Left lung (tissue), 10 donors: Measurements from ENCODE around the gene EPHB2. TPM values are rescaled to one million over a fixed set of nuclear protein-coding genes. Genes with fewer than 3 reads are reported as not detected.

Experiments
- ATAC-seq: fragments of 200-7000 bp; cut with Tn5 transposase; one replicate; pipeline ENCODE4 v1.9.1; 2020; ENCODE audit warnings: moderate library complexity
- DNase-seq, 4 donors: peaks; one replicate each; pipeline ENCODE4 v3.0.0-alpha.2; 2013 to 2020
- H3K27ac ChIP-seq, 2 donors: fragments of 200-600 bp; sonication (generic) in 1 of 2; one replicate each; pipeline versions ENCODE4 v1.5.0 to v1.8.0; 2020 to 2021
- H3K27me3 ChIP-seq, 2 donors: fragments of 200-600 bp; sonication (generic) in 1 of 2; one replicate each; pipeline versions ENCODE4 v1.5.0 to v1.8.0; 2020 to 2021
- H3K36me3 ChIP-seq, 2 donors: fragments of 200-600 bp; sonication (generic) in 1 of 2; one replicate each; pipeline versions ENCODE4 v1.5.0 to v1.8.0; 2020 to 2021
- H3K4me1 ChIP-seq, 2 donors: fragments of 200-600 bp; one replicate each; pipeline ENCODE4 v1.8.0; 2021
- H3K4me3 ChIP-seq, 2 donors: fragments of 200-600 bp; sonication (generic) in 1 of 2; one replicate each; pipeline versions ENCODE4 v1.5.0 to v1.8.0; 2020 to 2021; ENCODE audit warnings: mild to moderate bottlenecking in 1 of 2
- H3K9me3 ChIP-seq, 2 donors: fragments of 200-600 bp; sonication (generic) in 1 of 2; one replicate each; pipeline versions ENCODE4 v1.5.0 to v1.8.0; 2020 to 2021
- intact Hi-C, 2 donors: fragments of 100-400 bp; cut with DNase I; formaldehyde crosslinking; loops; one replicate each; pipeline versions ENCODE4 v1.11.2 to v1.14.2; 2022
- polyA plus RNA-seq, 6 donors: library from polyadenylated mRNA; unstranded; fragments of 120-200 nt; gene quantifications; one replicate each; pipeline ENCODE4 v1.2.1, GENCODE V29; 2013; ENCODE audit not compliant: insufficient read length in 6 of 6
- total RNA-seq, 2 donors: library from RNA; stranded (reverse); fragmentation: NEBNext Ultra II Directional; extraction: Animal tissue kit (Norgen Biotek cat#: 25700); gene quantifications; one replicate each; pipeline ENCODE4 v1.2.1, GENCODE V29; 2021
- TF ChIP-seq, protein P1 (sequence below), 2 donors: fragments of 200-600 bp; sonication (generic) in 1 of 2; IDR thresholded peaks; one replicate each; pipeline versions ENCODE4 v1.5.0 to v1.8.0; 2021; ENCODE audit warnings: antibody characterized with exemption in 2 of 2
- donor health status: DM: no; HTN: yes; CAD: no.
- donor health status: DM: no; HTN: no; CAD: no.

EPHB2 gene
- total and polyA plus RNA-seq, 8 donors: 11.3 to 21.0 (median 17.2) TPM

DNA sequence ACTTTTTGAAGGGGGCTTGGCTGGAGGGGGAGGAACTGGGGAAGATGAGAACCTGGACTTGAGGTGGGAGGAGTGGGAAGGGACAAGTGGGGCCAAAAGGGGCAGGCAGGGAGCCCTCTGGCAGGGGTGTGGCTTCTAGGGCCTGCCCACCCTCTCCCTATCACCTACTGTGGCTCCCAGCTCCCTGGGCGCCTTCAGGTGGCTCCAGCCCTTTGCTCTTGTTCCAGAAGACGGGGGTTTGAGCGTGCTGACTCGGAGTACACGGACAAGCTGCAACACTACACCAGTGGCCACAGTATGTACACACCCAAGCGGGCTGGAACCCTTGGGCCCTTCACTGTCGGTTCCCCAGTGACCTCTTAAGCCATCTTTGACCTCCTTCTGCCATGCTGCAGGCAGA, 185.5 kb downstream of the EPHB2 start:
- no peaks in the 10 kb centered on the region for H3K36me3 ChIP-seq
- intact Hi-C loops: no loop called here
- peaks cover 0 to 7% of the 10 kb centered on the region in 2 donors for H3K27me3 ChIP-seq
- H3K4me3 ChIP-seq: no peak overlapping the region
- ATAC-seq (no peak), DNase-seq (no peak)
- TF ChIP-seq, protein P1, sequence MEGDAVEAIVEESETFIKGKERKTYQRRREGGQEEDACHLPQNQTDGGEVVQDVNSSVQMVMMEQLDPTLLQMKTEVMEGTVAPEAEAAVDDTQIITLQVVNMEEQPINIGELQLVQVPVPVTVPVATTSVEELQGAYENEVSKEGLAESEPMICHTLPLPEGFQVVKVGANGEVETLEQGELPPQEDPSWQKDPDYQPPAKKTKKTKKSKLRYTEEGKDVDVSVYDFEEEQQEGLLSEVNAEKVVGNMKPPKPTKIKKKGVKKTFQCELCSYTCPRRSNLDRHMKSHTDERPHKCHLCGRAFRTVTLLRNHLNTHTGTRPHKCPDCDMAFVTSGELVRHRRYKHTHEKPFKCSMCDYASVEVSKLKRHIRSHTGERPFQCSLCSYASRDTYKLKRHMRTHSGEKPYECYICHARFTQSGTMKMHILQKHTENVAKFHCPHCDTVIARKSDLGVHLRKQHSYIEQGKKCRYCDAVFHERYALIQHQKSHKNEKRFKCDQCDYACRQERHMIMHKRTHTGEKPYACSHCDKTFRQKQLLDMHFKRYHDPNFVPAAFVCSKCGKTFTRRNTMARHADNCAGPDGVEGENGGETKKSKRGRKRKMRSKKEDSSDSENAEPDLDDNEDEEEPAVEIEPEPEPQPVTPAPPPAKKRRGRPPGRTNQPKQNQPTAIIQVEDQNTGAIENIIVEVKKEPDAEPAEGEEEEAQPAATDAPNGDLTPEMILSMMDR (IDR thresholded peaks at IDR 0.05): no peak
- no peaks in the 10 kb centered on the region for H3K9me3 ChIP-seq
- H3K4me1 ChIP-seq: no peaks in the 10 kb centered on the region
- H3K27ac ChIP-seq: no peak overlapping the region

DNA sequence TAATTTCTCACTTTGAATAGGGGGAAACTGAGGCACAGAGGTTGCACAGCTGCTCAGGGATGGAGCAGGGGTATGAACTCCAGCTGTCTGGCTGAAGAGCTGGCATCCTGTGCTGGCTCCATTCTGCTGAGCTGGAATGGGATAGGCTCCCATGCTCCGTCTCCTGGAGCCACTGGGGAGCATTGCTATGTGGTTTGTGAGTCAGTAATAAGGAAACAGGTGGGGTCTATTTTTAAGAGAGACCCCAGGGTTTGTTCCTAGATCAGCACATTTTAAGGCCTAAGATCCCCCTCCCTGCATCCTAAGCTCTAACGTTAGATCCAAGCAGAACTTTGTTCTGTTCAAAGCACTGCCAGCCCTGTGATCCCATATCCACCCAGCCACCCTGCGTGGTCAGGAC, 189.8 kb downstream of the EPHB2 start:
- H3K36me3 ChIP-seq: no peaks in the 10 kb centered on the region
- no peaks in the 10 kb centered on the region for H3K9me3 ChIP-seq
- intact Hi-C loops: no loop called here
- ATAC-seq (no peak), DNase-seq (no peak)
- TF ChIP-seq, protein P1 (IDR thresholded peaks at IDR 0.05): no peak
- H3K27ac ChIP-seq: no peak overlapping the region
- H3K4me3 ChIP-seq: no peak overlapping the region
- peaks cover 0 to 16% of the 10 kb centered on the region in 2 donors for H3K27me3 ChIP-seq
- H3K4me1 ChIP-seq: no peaks in the 10 kb centered on the region

DNA sequence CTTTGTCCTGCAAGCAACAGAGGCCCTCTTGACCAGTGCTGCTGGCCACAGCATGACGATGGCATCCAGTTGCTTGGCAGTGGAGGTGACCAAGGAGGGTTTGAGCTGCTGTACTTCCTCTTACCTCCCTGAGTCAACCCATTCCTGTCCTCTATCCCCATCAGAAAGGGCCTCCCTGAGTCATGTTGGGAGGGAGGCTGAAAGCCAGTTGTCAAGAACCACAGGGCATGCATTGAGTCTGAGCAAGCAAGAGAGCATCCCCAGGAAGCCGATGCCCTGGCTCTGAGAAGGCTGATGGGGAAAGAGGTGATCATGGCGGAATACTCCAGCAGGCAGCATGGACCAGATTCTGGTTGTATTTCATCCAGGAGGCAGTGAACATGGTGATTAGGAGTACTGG, 192.5 kb downstream of the EPHB2 start:
- no peak overlapping the region for H3K4me3 ChIP-seq
- DNase-seq: no peak
- no peaks in the 10 kb centered on the region for H3K9me3 ChIP-seq
- no peaks in the 10 kb centered on the region for H3K4me1 ChIP-seq
- no peak for ATAC-seq
- TF ChIP-seq, protein P1 (IDR thresholded peaks at IDR 0.05): no peak
- no peak overlapping the region for H3K27ac ChIP-seq
- H3K36me3 ChIP-seq: no peaks in the 10 kb centered on the region
- intact Hi-C loops: no loop called here
- peaks cover 0 to 16% of the 10 kb centered on the region in 2 donors for H3K27me3 ChIP-seq

DNA sequence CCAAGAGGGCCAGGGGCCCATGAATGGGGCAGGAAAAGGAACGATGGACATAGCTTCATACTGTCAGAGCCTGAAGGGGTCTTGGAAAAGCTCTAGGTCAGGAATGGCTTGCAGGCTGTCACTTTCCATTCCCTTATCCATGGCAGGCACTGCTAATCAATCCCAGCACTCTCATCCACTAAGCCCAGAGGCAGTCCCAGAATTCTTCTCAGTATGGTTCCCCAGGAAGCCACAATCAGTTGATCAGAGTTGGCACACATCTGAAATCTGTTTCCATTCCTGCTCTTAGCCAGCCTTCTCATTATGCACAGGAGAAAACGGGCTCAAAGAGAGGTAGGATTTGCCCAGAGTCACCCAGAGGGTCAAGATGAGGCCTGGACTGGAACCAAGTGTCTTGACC, 196.3 kb downstream of the EPHB2 start:
- no peaks in the 10 kb centered on the region for H3K9me3 ChIP-seq
- H3K27ac ChIP-seq: no peak overlapping the region
- intact Hi-C loops: no loop called here
- peaks cover 0 to 12% of the 10 kb centered on the region in 2 donors for H3K27me3 ChIP-seq
- H3K36me3 ChIP-seq: no peaks in the 10 kb centered on the region
- no peak for DNase-seq
- H3K4me1 ChIP-seq: no peaks in the 10 kb centered on the region
- TF ChIP-seq, protein P1 (IDR thresholded peaks at IDR 0.05): no peak
- no peak for ATAC-seq
- no peak overlapping the region for H3K4me3 ChIP-seq

DNA sequence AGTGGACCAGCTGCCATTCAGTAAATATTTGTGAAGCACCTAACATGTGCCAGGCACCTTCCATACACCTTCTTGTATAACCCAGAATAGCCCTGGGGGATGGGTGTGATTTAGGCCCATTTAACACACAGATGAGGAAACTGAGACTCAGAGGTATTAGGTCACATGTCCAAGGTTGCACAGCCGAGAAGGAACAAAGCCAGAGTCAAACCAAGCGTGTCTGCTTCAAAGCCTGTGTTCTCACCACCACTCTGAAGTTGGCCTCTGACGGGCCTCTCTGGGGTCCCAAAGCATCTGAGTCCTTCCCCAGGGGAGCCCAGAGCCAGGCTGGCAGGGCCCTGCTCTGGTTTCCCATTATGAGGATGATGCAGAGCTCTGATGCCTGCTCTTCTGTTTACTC, 196.9 kb downstream of the EPHB2 start:
- no peaks in the 10 kb centered on the region for H3K9me3 ChIP-seq
- TF ChIP-seq, protein P1 (IDR thresholded peaks at IDR 0.05): no peak
- H3K4me1 ChIP-seq: no peaks in the 10 kb centered on the region
- H3K4me3 ChIP-seq: no peak overlapping the region
- no peak overlapping the region for H3K27ac ChIP-seq
- peaks cover 0 to 7% of the 10 kb centered on the region in 2 donors for H3K27me3 ChIP-seq
- intact Hi-C loops: no loop called here
- DNase-seq: no peak
- no peak for ATAC-seq
- H3K36me3 ChIP-seq: no peaks in the 10 kb centered on the region
